Measurements from ENCODE around the gene MCF2L. TPM values are rescaled to one million over a fixed set of nuclear protein-coding genes. Genes with fewer than 3 reads are reported as not detected.

Gene MCF2L
- polyA plus RNA-seq, 1 experiment, result 0.02 TPM

DNA sequence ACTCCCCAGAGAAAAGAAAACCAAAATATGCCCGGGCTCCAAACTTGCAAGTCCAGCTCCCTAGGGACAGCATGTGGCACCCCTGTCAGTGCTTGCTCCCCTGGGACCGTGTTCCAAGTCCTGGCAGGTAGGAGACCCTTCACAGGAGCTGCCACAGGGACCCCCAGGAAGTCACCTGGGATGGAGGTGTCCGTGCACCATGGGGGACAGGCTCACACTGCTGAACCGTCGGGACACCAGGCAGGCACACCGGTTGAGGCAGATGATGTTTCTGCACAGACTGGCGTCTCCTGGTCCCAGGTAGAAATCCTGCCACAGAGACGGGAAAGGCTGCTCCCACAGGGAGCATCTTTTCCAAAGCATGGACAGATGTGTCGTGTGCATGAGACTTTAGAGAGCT is 177.7 kb downstream of the MCF2L start:
- DNase-seq (ENCODE audit: low read depth), result no peak
- TF ChIP-seq, protein P1, sequence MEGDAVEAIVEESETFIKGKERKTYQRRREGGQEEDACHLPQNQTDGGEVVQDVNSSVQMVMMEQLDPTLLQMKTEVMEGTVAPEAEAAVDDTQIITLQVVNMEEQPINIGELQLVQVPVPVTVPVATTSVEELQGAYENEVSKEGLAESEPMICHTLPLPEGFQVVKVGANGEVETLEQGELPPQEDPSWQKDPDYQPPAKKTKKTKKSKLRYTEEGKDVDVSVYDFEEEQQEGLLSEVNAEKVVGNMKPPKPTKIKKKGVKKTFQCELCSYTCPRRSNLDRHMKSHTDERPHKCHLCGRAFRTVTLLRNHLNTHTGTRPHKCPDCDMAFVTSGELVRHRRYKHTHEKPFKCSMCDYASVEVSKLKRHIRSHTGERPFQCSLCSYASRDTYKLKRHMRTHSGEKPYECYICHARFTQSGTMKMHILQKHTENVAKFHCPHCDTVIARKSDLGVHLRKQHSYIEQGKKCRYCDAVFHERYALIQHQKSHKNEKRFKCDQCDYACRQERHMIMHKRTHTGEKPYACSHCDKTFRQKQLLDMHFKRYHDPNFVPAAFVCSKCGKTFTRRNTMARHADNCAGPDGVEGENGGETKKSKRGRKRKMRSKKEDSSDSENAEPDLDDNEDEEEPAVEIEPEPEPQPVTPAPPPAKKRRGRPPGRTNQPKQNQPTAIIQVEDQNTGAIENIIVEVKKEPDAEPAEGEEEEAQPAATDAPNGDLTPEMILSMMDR (IDR thresholded peaks at IDR 0.05; ENCODE audit: insufficient read depth, low read depth, low read length), result no peak
- Histone ChIP-seq H3K36me3 (ENCODE audit: control insufficient read depth, insufficient read depth, low read length) (no peaks in the 10 kb centered on the region), H3K4me3 (ENCODE audit: low read depth, low read length) (no peak overlapping the region), H3K27me3 (ENCODE audit: control insufficient read depth, insufficient read depth, low read length) (no peaks in the 10 kb centered on the region)
- POLR2A ChIA-PET, result no interaction called here
- CTCF ChIA-PET, result interaction anchor here (1.1 kb wide), 1 partner anchor 15 kb away, joined by 4 read pairs; no protein-coding TSS in a partner anchor

GRCh38 chr13:113147206-113147605 is 178.2 kb downstream of the MCF2L start:
- Histone ChIP-seq H3K4me3 (ENCODE audit: low read depth, low read length) (no peak overlapping the region), H3K27me3 (ENCODE audit: control insufficient read depth, insufficient read depth, low read length) (no peaks in the 10 kb centered on the region), H3K36me3 (ENCODE audit: control insufficient read depth, insufficient read depth, low read length) (no peaks in the 10 kb centered on the region)
- ChIA-PET CTCF (interaction anchor here (1.1 kb wide), 1 partner anchor 15 kb away, joined by 4 read pairs; no protein-coding TSS in a partner anchor), POLR2A (no interaction called here)
- DNase-seq (ENCODE audit: low read depth), result no peak
- TF ChIP-seq, protein P1 (IDR thresholded peaks at IDR 0.05; ENCODE audit: insufficient read depth, low read depth, low read length), result no peak

DNA sequence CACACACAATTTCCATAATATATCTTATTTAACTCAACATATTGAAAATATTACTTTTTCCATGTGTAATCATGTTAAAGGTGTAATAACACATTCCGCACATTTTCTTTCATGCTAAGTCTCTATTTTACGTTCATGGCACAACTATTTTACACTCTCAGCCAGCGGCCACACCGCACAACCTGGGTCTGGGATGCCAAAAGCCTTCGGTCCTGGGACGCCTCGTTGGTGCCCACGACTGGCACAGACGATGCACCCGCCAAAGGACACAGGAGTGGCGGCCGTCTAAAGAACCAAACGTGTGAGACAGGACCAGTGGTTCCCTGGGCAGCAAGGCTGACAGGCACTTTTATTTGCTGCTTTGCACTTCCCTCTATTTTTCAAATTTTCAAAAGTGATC is 179.4 kb downstream of the MCF2L start:
- ChIA-PET POLR2A (no interaction called here), CTCF (no interaction called here)
- Histone ChIP-seq H3K4me3 (ENCODE audit: low read depth, low read length) (no peak overlapping the region), H3K27me3 (ENCODE audit: control insufficient read depth, insufficient read depth, low read length) (no peaks in the 10 kb centered on the region), H3K36me3 (ENCODE audit: control insufficient read depth, insufficient read depth, low read length) (no peaks in the 10 kb centered on the region)
- no peak for DNase-seq (ENCODE audit: low read depth)
- TF ChIP-seq, protein P1 (IDR thresholded peaks at IDR 0.05; ENCODE audit: insufficient read depth, low read depth, low read length), result no peak

DNA sequence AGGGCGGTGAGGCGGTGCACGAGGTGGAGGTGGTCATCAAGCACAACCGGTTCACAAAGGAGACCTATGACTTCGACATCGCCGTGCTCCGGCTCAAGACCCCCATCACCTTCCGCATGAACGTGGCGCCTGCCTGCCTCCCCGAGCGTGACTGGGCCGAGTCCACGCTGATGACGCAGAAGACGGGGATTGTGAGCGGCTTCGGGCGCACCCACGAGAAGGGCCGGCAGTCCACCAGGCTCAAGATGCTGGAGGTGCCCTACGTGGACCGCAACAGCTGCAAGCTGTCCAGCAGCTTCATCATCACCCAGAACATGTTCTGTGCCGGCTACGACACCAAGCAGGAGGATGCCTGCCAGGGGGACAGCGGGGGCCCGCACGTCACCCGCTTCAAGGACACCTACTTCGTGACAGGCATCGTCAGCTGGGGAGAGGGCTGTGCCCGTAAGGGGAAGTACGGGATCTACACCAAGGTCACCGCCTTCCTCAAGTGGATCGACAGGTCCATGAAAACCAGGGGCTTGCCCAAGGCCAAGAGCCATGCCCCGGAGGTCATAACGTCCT is 180.0 kb downstream of the MCF2L start:
- no peaks in the 10 kb centered on the region for H3K27me3 ChIP-seq (ENCODE audit: control insufficient read depth, insufficient read depth, low read length)
- ChIA-PET CTCF (no interaction called here), POLR2A (no interaction called here)
- no peaks in the 10 kb centered on the region for H3K36me3 ChIP-seq (ENCODE audit: control insufficient read depth, insufficient read depth, low read length)
- TF ChIP-seq, protein P1 (IDR thresholded peaks at IDR 0.05; ENCODE audit: insufficient read depth, low read depth, low read length), result no peak
- H3K4me3 ChIP-seq (ENCODE audit: low read depth, low read length), result no peak overlapping the region
- DNase-seq (ENCODE audit: low read depth), result no peak

Other genes starting within 250 kb of the MCF2L start
- gene F7, start 136.6 kb downstream of the MCF2L start, polyA plus RNA-seq (2011; rRNA removed), result 0.05 and 0.11 TPM in 2 replicates
- 28.8 and 39.0 TPM in 2 replicates for gene F10, start 153.6 kb downstream of the MCF2L start, polyA plus RNA-seq (2011; rRNA removed)
- not detected in 2 replicates for gene PROZ, start 189.4 kb downstream of the MCF2L start, polyA plus RNA-seq (2011; rRNA removed)
- gene PCID2, start 239.5 kb downstream of the MCF2L start, polyA plus RNA-seq (2011; rRNA removed), result 73.6 and 87.5 TPM in 2 replicates
- 51.5 and 67.1 TPM in 2 replicates for gene CUL4A, start 240.4 kb downstream of the MCF2L start, polyA plus RNA-seq (2011; rRNA removed)